A172 (cell line): ENCODE results near the gene AKAP1. TPM values are rescaled to one million over a fixed set of nuclear protein-coding genes. Genes with fewer than 3 reads are reported as not detected.

Source experiments
- DNase-seq: peaks from one replicate; pipeline ENCODE4 v3.0.0-alpha.2; 2015; ENCODE audit warnings: low spot score
- total RNA-seq: library from RNA; depleted of rRNA; stranded (reverse); fragments of >200 nt; shearing (Covaris generic); gene quantifications from 2 replicates; pipeline ENCODE4 v1.2.3, GENCODE V29; 2014

Gene AKAP1
- total RNA-seq, 1 experiment from 2014 or later: 38.5 TPM

DNA sequence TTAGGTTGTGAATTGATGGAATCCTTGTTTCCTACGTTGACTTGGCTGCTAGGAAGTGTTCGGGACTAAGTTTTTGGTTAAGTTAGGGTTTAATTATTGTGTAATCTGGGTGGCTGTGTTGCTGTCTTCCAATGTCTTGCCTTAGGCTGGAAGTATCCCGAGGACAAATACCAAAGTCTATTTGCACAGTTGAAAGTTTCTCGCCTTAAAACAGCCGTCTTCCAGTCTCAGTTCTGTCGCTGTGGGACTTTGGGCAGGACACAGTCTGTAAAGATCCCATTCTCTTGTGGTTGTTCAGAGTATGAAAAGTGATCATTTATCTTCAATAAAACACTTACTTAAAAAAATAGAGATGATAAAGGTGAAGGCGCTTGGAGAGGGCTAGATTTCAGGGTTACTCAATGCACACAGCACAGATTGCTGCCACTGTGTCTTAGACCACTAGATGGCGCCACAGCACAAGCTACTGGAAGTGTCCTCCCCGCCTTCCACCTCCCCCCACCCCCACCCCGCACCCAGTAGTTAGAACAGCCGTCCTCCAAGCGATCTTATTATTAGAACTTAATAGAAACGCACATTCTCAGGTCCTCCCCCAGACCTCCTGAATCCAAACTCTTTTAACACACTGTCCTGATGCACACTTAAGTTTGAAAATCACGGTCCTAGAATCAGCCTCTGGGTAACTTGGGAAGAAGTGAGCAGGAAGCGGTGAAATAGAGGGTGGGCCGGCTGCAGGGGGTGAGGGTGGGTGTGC, 45.8 kb downstream of the AKAP1 start:
- DNase-seq: peak; percentile 77

GRCh38 chr17:57132663-57133062, 47.6 kb downstream of the AKAP1 start:
- DNase-seq: no peak

DNA sequence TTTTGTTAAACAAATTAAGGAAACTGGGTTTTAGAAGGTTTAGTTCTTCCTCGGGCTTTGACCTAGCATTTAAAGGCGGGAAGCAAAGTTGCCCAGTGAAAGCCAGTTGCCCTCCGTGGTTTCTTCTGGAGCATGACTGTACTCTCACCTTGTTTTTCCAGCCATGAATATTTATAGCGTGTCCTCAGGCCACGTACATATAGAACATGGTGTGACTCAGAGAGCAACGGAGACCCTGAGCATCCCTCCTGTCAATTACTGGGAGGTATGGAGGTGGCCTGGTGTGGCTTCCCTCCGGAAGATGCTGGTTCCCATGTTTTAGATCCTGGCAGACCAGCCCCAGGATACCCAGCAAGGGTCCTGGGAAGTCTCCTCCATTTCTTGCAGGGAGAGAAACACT, 48.4 kb downstream of the AKAP1 start:
- no peak for DNase-seq

DNA sequence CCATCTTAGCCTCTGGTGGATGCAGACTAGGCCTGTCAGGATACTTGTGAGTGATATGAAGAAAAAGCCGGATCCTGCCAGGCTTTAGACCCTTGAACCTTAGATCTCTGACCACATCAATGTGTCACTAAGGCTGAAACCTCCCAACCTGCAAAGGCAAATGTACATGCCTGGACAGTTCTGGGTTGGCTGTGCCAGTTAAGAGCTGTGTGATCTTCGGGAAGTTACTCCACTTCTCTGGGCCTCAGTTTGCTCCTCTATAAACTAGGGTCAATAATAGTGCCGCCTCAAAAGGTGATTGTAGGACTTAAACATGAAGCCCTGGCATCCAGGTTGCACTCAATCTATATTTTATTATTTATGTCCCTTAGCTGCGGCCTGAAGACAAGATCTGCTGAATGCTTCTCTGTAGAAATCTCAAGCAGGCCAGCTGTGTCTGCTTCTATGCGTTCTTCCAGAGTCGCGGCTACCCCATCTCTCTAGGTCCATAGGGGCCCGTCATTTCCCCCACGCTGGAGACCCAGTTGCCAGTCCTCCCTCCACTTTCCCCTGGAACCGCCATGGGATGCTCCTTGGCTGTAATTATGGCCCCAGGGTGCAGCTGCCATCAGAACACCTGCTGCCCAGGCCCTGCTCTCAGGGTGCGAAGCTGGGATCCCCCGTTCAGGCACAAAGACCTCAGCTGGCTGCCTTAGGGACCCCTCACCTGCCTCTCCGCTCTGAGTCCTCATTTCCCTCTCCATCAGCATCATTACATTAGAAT, 50.2 kb downstream of the AKAP1 start:
- DNase-seq: no peak

- no peak for DNase-seq
These were observed 50.8 kb downstream of the AKAP1 start for GRCh38 chr17:57135789-57136291.

DNA sequence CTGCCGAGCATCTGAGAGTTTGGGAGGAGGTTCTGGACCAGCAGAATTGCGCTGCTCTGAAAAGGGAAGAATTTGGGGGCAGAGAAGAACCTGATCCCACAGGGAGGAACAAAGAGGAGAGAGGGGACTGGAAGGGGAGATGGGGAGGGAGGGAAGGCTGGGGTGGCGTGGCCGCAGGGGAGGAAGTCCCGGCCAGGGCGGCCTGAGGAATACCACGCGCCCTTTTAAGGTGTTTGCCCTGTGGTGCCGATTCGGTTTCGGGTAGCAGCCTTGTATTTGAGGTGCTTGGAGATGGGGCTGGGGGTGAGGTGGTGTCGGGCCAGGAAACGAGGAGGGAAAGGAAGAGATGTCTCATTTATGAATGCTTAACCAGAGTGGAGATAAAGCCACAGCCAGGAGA, 51.3 kb downstream of the AKAP1 start:
- DNase-seq: no peak

GRCh38 chr17:57138030-57138911, 53.2 kb downstream of the AKAP1 start:
- no peak for DNase-seq

GRCh38 chr17:57138956-57139576, 54.0 kb downstream of the AKAP1 start:
- no peak for DNase-seq

DNA sequence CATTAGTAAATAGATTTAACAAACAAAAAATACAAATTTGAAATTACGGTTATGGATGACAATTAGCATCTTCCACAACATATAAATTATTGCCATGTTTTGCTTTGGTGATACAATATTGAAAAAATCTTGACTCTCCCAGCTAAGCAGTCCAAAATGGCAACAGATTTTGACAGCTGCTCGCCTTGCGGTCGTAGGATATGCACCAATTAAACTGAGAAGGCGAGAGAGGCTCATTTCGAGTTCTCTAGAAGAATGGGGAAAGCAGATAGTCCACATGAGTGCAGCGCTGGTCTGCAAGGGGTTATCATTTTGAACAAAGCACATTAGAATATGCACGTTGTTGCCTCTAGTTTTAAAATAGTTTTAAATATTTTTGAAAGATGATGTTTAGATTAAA, 55.3 kb downstream of the AKAP1 start:
- DNase-seq: no peak

GRCh38 chr17:57142925-57143324, 57.9 kb downstream of the AKAP1 start:
- no peak for DNase-seq

GRCh38 chr17:57143361-57143760, 58.3 kb downstream of the AKAP1 start:
- DNase-seq: no peak

- no peak for DNase-seq
These were observed 58.9 kb downstream of the AKAP1 start for GRCh38 chr17:57143919-57144318.

- DNase-seq: no peak
These were observed 59.5 kb downstream of the AKAP1 start for GRCh38 chr17:57144567-57144966.

GRCh38 chr17:57145347-57145746, 60.3 kb downstream of the AKAP1 start:
- DNase-seq: no peak

- no peak for DNase-seq
These were observed 61.2 kb downstream of the AKAP1 start for GRCh38 chr17:57146273-57146672.

DNA sequence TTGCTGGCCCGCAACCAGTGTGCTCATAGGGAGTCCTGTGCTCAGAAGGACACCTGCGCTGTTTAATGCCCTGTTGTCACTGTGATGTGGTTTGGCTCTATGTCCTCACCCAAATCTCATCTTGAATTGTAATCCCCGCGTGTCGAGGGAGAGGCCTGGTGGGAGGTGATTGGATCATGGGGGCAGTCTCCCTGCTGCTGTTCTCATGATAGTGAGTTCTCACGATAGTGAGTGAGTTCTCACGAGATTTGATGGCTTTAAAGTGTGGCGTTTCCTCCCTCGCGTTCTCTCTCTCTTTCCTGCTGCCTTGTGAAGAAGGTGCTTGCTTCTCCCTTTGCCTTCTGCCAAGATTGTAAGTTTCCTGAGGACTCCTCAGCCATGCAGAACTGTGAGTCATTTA, 66.8 kb downstream of the AKAP1 start:
- DNase-seq: no peak

GRCh38 chr17:57152967-57153528, 68.0 kb downstream of the AKAP1 start:
- no peak for DNase-seq

- no peak for DNase-seq
These were observed 69.9 kb downstream of the AKAP1 start for GRCh38 chr17:57154921-57155320.

- peak; percentile 50 for DNase-seq
These were observed 73.3 kb downstream of the AKAP1 start for GRCh38 chr17:57158325-57158724.

DNA sequence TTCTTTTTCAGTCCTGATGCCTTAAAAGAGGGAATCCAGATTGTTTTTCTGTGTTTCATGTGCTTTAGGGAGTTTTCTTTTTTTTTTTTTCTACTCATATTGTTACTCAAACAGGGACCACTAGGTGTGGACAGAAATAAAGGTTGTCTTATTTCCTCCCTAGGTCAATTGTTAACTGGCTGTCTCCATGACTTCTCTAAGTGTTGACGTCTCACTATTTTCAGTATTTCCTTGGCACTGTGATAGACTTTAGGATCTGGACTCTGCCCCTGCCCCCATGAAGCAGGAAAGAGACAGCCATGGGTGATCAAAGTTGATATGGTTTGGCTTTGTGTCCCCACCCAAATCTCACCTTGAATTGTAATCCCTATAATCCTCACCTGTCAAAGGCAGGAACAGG, 73.7 kb downstream of the AKAP1 start:
- no peak for DNase-seq

DNA sequence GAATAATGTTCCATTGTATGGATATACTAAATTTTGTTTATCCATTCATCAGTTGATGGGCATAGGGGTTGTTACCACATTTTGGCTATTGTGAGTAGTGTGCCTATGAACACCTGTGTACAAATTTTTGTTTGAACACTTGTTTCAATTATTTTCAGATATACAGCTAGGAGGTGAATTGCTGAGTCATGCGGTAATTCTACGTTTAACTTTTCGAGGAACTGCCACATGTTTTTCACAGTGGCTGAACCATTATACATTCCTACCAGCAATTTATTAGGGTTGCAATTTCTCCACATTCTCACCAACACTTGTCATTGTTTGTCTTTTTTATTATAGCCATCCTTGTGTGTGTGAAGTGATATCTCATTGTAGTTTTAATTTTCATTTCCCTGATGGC, 75.6 kb downstream of the AKAP1 start:
- no peak for DNase-seq
